K562 (cell line): ENCODE measurements around the gene MRO. TPM values are rescaled to one million over a fixed set of nuclear protein-coding genes. Genes with fewer than 3 reads are reported as not detected.
A peak's percentile ranks its signal among the peaks of the same experiment; 100 is the strongest.

Experiments used
- CAMTA2 ChIP-seq: fragments of 250-450 bp; sonication (Bioruptor Pico); conservative IDR thresholded peaks from 2 replicates; pipeline ENCODE4 v1.5.1; 2022
- CSDE1 ChIP-seq, 2 experiments: fragments of 450-650 bp; IDR thresholded peaks; 2 replicates each; pipeline ENCODE4 v1.6.1; 2016; ENCODE audit warnings: mild to moderate bottlenecking in 1 of 2
- FOXA3 ChIP-seq, 2 experiments: fragments of 450-650 bp in 1 of 2; sonication (generic) in 1 of 2; formaldehyde crosslinking; IDR thresholded peaks in 1 of 2; conservative IDR thresholded peaks in 1 of 2; 2 replicates each; pipeline versions ENCODE4 v1.4.0 to v1.8.0; 2020 to 2022; ENCODE audit warnings: mild to moderate bottlenecking in 2 of 2, missing genetic modification reagents in 1 of 2
- GTF2F1 ChIP-seq: IDR thresholded peaks from 2 replicates; pipeline ENCODE4 v1.6.1; 2011; ENCODE audit warnings: low read depth, low read length, improper control_type of control experiment
- JUND ChIP-seq, 2 experiments: IDR thresholded peaks; 2 replicates in 1 of 2; 3 replicates in 1 of 2; pipeline ENCODE4 v1.6.1; 2011; ENCODE audit warnings: borderline replicate concordance in 2 of 2, low read depth in 2 of 2, low read length in 2 of 2, improper control_type of control experiment in 1 of 2, missing biosample characterization in 1 of 2, missing genetic modification characterization in 1 of 2, missing genetic modification reagents in 1 of 2
- MEF2D ChIP-seq: conservative IDR thresholded peaks from 2 replicates; pipeline ENCODE4 v1.6.1; 2016; ENCODE audit warnings: low read depth, missing genetic modification characterization, missing compliant biosample characterization
- OTX1 ChIP-seq: fragments of 450-650 bp; formaldehyde crosslinking; IDR thresholded peaks from 2 replicates; pipeline ENCODE4 v1.4.0; 2022; ENCODE audit warnings: mild to moderate bottlenecking
- PHB2 ChIP-seq: fragments of 450-650 bp; IDR thresholded peaks from 2 replicates; pipeline ENCODE4 v1.6.1; 2017; ENCODE audit warnings: low read depth
- RBM25 ChIP-seq: fragments of 200-400 bp; formaldehyde crosslinking; IDR thresholded peaks from 2 replicates; pipeline ENCODE4 v1.6.1; 2018; ENCODE audit warnings: low read length, low read depth, moderate library complexity; ENCODE audit not compliant: severe bottlenecking
- RBM34 ChIP-seq: fragments of 200-400 bp; formaldehyde crosslinking; IDR thresholded peaks from 2 replicates; pipeline ENCODE4 v1.6.1; 2018; ENCODE audit warnings: low read length, borderline replicate concordance; ENCODE audit not compliant: insufficient read depth
- SMAD4 ChIP-seq: fragments of 250-450 bp; sonication (Bioruptor Pico); conservative IDR thresholded peaks from 2 replicates; pipeline ENCODE4 v1.8.0; 2021; ENCODE audit warnings: inconsistent platforms, mild to moderate bottlenecking, moderate library complexity
- SMARCE1 ChIP-seq: fragments of 450-650 bp; IDR thresholded peaks from 2 replicates; pipeline ENCODE4 v1.7.1; 2016; ENCODE audit warnings: mild to moderate bottlenecking
- SPI1 ChIP-seq: IDR thresholded peaks from 2 replicates; pipeline ENCODE4 v1.6.1; 2011; ENCODE audit warnings: low read depth, low read length, control low read depth, borderline replicate concordance
- ZNF507 ChIP-seq: conservative IDR thresholded peaks from 2 replicates; pipeline ENCODE4 v1.6.1; 2017; ENCODE audit warnings: missing genetic modification characterization, missing compliant biosample characterization
- polyA plus RNA-seq, 8 experiments: library from polyadenylated mRNA; depleted of rRNA in 4 of 8; stranded (reverse) in 5 of 8; unstranded in 3 of 8; fragments of >200 nt; fragmentation: Nextera tagmentation in 2 of 8; fragmentation: Illumina TruSeq in 1 of 8; extraction: Ambion mirVana in 2 of 8; extraction: Trizol in 1 of 8; gene quantifications; 2 replicates each; pipeline versions ENCODE4 v1.2.1 to v1.2.3, GENCODE V29; 2011 to 2014; ENCODE audit warnings: inconsistent platforms in 1 of 8, missing spikeins in 1 of 8
- total RNA-seq, 7 experiments: library from RNA; depleted of rRNA in 6 of 7; stranded (reverse); fragments of >200 nt in 6 of 7; fragmentation: Illumina TruSeq in 2 of 7; extraction: Trizol in 2 of 7; gene quantifications; 2 replicates each; pipeline versions ENCODE4 v1.2.1 to v1.2.3, GENCODE V29; 2011 to 2021; ENCODE audit warnings: low replicate concordance in 1 of 7
- TF ChIP-seq, protein P1 (sequence below): IDR thresholded peaks from 3 replicates; pipeline ENCODE4 v1.6.1; 2011; ENCODE audit warnings: borderline replicate concordance, mild to moderate bottlenecking; ENCODE audit not compliant: insufficient read length, insufficient read depth
- TF ChIP-seq, protein P2 (sequence below): fragments of 150-350 bp; conservative IDR thresholded peaks from 2 replicates; pipeline ENCODE4 v1.6.1; 2014; ENCODE audit warnings: low read length
- TF ChIP-seq, protein P3 (sequence below): fragments of 450-650 bp; IDR thresholded peaks from 2 replicates; pipeline ENCODE4 v1.6.1; 2016; ENCODE audit warnings: borderline replicate concordance
- TF ChIP-seq, protein P4 (sequence below): fragments of 450-650 bp; IDR thresholded peaks from 2 replicates; pipeline ENCODE4 v1.6.1; 2016; ENCODE audit warnings: antibody characterized with exemption
- TF ChIP-seq, protein P5 (sequence below): fragments of 450-650 bp; IDR thresholded peaks from 2 replicates; pipeline ENCODE4 v1.6.1; 2016

The MRO gene
- total and polyA plus RNA-seq, 9 of the 15 experiments (the other 6 are each of a cell fraction or from before 2014, with no cell fraction given): 0.06 TPM; not detected in 8

DNA sequence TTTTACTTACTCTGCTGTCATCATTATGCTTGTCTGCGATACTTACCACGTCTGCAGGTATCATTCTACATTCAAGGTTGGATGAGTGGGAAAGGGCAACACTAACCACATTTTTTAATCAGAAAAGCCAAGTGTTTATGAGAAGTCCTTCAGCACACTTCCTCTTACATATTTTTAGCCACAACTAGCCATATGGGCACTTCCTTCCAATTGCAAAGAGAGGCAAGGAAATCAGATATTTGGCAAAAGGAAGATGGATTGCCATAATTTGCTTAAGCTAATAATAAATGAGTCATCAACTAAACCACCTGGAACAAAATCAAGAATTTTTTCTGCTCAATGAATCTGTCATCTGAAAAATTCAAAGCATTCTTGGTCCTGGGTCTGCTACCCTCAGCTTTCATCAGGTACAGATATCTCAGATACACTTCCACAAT lies 16.7 kb upstream of the MRO start (continued):
- TF ChIP-seq PHB2: no peak
- TF ChIP-seq, protein P1, sequence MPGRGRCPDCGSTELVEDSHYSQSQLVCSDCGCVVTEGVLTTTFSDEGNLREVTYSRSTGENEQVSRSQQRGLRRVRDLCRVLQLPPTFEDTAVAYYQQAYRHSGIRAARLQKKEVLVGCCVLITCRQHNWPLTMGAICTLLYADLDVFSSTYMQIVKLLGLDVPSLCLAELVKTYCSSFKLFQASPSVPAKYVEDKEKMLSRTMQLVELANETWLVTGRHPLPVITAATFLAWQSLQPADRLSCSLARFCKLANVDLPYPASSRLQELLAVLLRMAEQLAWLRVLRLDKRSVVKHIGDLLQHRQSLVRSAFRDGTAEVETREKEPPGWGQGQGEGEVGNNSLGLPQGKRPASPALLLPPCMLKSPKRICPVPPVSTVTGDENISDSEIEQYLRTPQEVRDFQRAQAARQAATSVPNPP: no peak
- peak; percentile 28; the same call in 1 of the 2 replicates for TF ChIP-seq MEF2D
- TF ChIP-seq CSDE1 (IDR thresholded peaks at IDR 0.05): no peak
- TF ChIP-seq CAMTA2: no peak
- TF ChIP-seq SMAD4: no peak
- TF ChIP-seq SMARCE1: peak; percentile 16; the same call in 1 of the 2 replicates
- no peak; the same call in 1 of the 2 replicates for TF ChIP-seq JUND (IDR thresholded peaks at IDR 0.05; ENCODE audit: borderline replicate concordance, low read depth, low read length)
- peak; percentile 28; the same call in 1 of the 3 replicates for TF ChIP-seq JUND (tag; IDR thresholded peaks at IDR 0.05; ENCODE audit: borderline replicate concordance, low read depth, low read length)
- TF ChIP-seq RBM25: no peak
- 0 out of 4 replicates have a peak, but pooled peaks of 1 of the 2 experiments have one; percentile 46 for TF ChIP-seq FOXA3 (CRISPR knock-in tag; conservative IDR thresholded peaks at IDR 0.05 in 1 of 2, IDR thresholded peaks at IDR 0.05 in 1 of 2)
- no peak for TF ChIP-seq ZNF507 (tag)
- no peak for TF ChIP-seq OTX1 (CRISPR knock-in tag)
- TF ChIP-seq RBM34: no peak
- TF ChIP-seq, protein P2, sequence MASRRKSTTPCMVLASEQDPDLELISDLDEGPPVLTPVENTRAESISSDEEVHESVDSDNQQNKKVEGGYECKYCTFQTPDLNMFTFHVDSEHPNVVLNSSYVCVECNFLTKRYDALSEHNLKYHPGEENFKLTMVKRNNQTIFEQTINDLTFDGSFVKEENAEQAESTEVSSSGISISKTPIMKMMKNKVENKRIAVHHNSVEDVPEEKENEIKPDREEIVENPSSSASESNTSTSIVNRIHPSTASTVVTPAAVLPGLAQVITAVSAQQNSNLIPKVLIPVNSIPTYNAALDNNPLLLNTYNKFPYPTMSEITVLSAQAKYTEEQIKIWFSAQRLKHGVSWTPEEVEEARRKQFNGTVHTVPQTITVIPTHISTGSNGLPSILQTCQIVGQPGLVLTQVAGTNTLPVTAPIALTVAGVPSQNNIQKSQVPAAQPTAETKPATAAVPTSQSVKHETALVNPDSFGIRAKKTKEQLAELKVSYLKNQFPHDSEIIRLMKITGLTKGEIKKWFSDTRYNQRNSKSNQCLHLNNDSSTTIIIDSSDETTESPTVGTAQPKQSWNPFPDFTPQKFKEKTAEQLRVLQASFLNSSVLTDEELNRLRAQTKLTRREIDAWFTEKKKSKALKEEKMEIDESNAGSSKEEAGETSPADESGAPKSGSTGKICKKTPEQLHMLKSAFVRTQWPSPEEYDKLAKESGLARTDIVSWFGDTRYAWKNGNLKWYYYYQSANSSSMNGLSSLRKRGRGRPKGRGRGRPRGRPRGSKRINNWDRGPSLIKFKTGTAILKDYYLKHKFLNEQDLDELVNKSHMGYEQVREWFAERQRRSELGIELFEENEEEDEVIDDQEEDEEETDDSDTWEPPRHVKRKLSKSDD: no peak
- TF ChIP-seq GTF2F1: no peak
- TF ChIP-seq, protein P3, sequence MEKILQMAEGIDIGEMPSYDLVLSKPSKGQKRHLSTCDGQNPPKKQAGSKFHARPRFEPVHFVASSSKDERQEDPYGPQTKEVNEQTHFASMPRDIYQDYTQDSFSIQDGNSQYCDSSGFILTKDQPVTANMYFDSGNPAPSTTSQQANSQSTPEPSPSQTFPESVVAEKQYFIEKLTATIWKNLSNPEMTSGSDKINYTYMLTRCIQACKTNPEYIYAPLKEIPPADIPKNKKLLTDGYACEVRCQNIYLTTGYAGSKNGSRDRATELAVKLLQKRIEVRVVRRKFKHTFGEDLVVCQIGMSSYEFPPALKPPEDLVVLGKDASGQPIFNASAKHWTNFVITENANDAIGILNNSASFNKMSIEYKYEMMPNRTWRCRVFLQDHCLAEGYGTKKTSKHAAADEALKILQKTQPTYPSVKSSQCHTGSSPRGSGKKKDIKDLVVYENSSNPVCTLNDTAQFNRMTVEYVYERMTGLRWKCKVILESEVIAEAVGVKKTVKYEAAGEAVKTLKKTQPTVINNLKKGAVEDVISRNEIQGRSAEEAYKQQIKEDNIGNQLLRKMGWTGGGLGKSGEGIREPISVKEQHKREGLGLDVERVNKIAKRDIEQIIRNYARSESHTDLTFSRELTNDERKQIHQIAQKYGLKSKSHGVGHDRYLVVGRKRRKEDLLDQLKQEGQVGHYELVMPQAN: no peak
- TF ChIP-seq, protein P4, sequence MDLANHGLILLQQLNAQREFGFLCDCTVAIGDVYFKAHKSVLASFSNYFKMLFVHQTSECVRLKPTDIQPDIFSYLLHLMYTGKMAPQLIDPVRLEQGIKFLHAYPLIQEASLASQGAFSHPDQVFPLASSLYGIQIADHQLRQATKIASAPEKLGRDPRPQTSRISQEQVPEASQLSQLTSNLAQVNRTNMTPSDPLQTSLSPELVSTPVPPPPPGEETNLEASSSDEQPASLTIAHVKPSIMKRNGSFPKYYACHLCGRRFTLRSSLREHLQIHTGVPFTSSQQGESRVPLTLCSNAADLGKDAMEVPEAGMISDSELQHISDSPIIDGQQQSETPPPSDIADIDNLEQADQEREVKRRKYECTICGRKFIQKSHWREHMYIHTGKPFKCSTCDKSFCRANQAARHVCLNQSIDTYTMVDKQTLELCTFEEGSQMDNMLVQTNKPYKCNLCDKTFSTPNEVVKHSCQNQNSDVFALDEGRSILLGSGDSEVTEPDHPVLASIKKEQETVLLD: no peak
- peak; percentile 72; the same call in 1 of the 2 replicates for TF ChIP-seq SPI1
- TF ChIP-seq, protein P5, sequence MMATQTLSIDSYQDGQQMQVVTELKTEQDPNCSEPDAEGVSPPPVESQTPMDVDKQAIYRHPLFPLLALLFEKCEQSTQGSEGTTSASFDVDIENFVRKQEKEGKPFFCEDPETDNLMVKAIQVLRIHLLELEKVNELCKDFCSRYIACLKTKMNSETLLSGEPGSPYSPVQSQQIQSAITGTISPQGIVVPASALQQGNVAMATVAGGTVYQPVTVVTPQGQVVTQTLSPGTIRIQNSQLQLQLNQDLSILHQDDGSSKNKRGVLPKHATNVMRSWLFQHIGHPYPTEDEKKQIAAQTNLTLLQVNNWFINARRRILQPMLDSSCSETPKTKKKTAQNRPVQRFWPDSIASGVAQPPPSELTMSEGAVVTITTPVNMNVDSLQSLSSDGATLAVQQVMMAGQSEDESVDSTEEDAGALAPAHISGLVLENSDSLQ: no peak; the same call in 1 of the 2 replicates
